ENCODE results near the gene PACS1. TPM values are rescaled to one million over a fixed set of nuclear protein-coding genes. Genes with fewer than 3 reads are reported as not detected.
"Not testable (repeated sequence)": the region's sequence is repeated elsewhere in the genome, so short reads cannot be mapped to it uniquely, and the experiment has no call there.

Gene PACS1
- polyA plus RNA-seq, 2 donors: 16.0 to 24.8 TPM

DNA sequence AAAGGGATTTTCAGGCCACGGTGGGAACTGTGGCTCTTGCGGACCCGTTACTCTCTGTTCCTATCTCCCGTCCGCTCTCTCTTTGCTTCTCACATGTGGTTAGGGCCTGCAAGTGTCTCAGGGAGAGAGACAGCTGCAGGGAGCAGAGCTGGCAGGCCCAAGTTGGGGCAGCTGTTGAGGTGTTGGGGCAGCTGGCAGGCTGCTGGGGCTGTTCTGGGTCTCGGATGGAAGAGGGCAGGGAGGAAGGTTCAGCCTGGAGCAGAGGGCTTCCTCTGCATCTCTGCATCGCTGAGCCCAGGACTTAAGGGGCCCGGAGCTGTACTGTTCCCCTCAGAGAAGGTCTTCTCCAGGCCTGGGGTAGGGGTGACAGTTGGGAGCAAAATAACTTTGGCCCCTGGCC, 205.3 kb downstream of the PACS1 start:
- H3K27me3 ChIP-seq (ENCODE audit: control insufficient read depth in 1 of 2, insufficient read depth in 2 of 2, low read length in 2 of 2): no peaks in the 10 kb centered on the region
- 89% methylated on average over 8 of the region's 8 CpGs for WGBS, 2 donors

DNA sequence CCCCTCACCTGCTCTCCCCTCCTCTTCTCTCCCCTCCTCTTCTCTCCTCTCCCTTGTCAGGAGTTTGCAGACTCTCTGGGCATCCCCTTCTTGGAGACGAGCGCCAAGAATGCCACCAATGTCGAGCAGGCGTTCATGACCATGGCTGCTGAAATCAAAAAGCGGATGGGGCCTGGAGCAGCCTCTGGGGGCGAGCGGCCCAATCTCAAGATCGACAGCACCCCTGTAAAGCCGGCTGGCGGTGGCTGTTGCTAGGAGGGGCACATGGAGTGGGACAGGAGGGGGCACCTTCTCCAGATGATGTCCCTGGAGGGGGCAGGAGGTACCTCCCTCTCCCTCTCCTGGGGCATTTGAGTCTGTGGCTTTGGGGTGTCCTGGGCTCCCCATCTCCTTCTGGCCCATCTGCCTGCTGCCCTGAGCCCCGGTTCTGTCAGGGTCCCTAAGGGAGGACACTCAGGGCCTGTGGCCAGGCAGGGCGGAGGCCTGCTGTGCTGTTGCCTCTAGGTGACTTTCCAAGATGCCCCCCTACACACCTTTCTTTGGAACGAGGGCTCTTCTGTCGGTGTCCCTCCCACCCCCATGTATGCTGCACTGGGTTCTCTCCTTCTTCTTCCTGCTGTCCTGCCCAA, 206.0 kb downstream of the PACS1 start:
- Histone ChIP-seq H3K27ac (ENCODE audit: low read depth in 2 of 2, low read length in 1 of 2) (no peak overlapping the region), H3K4me3 (ENCODE audit: low read depth in 1 of 2, low read length in 2 of 2) (no peak overlapping the region), H3K4me1 (ENCODE audit: control insufficient read depth in 2 of 2, insufficient read depth in 2 of 2, low read length in 1 of 2) (peaks cover 4 to 5% of the 10 kb centered on the region in 2 donors), H3K36me3 (ENCODE audit: control insufficient read depth in 2 of 2, insufficient read depth in 2 of 2, low read length in 1 of 2) (peaks cover 22 to 45% of the 10 kb centered on the region in 2 donors), H3K27me3 (ENCODE audit: control insufficient read depth in 1 of 2, insufficient read depth in 2 of 2, low read length in 2 of 2) (no peaks in the 10 kb centered on the region), H3K9me3 (ENCODE audit: control insufficient read depth in 2 of 2, insufficient read depth in 1 of 2, low read depth in 1 of 2, low read length in 1 of 2) (no peaks in the 10 kb centered on the region)
- WGBS, 2 donors: 81 to 83% methylated on average over 14 of the region's 14 CpGs

More for the DNA sequence above, 205.3 kb downstream of the PACS1 start:
- no peak overlapping the region for H3K4me3 ChIP-seq (ENCODE audit: low read depth in 1 of 2, low read length in 2 of 2)
- H3K4me1 ChIP-seq (ENCODE audit: control insufficient read depth in 2 of 2, insufficient read depth in 2 of 2, low read length in 1 of 2): peaks cover 4 to 5% of the 10 kb centered on the region in 2 donors
- no peak overlapping the region for H3K27ac ChIP-seq (ENCODE audit: low read depth in 2 of 2, low read length in 1 of 2)
- H3K36me3 ChIP-seq (ENCODE audit: control insufficient read depth in 2 of 2, insufficient read depth in 2 of 2, low read length in 1 of 2): peaks cover 22 to 47% of the 10 kb centered on the region in 2 donors
- no peaks in the 10 kb centered on the region for H3K9me3 ChIP-seq (ENCODE audit: control insufficient read depth in 2 of 2, insufficient read depth in 1 of 2, low read depth in 1 of 2, low read length in 1 of 2)

DNA sequence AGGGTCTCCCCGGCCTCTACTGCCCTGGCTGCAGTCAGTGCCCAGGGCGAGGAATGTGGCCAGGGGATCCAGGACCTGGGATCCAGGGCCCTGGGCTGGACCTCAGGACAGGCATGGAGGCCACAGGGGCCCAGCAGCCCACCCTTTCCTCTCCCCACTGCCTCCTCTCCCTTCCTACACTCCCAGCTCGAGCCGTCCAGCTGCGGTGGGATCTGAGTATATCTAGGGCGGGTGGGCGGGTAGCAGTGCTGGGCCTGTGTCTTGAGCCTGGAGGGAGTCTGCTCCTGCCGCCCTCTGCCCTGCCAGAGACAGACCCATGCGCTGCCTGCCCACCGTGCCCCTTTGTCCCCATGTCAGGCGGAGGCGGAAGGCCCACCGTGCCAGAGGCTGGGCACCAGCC, 206.5 kb downstream of the PACS1 start:
- not testable (repeated sequence) for H3K27ac ChIP-seq (ENCODE audit: low read depth in 2 of 2, low read length in 1 of 2); H3K4me1 ChIP-seq (ENCODE audit: control insufficient read depth in 2 of 2, insufficient read depth in 2 of 2, low read length in 1 of 2); H3K9me3 ChIP-seq (ENCODE audit: control insufficient read depth in 2 of 2, insufficient read depth in 1 of 2, low read depth in 1 of 2, low read length in 1 of 2); H3K4me3 ChIP-seq (ENCODE audit: low read depth in 1 of 2, low read length in 2 of 2); H3K27me3 ChIP-seq (ENCODE audit: control insufficient read depth in 1 of 2, insufficient read depth in 2 of 2, low read length in 2 of 2)
- peaks cover 22 to 45% of the 10 kb centered on the region in 2 donors for H3K36me3 ChIP-seq (ENCODE audit: control insufficient read depth in 2 of 2, insufficient read depth in 2 of 2, low read length in 1 of 2)
- 83 to 85% methylated on average over 13 of the region's 13 CpGs for WGBS, 2 donors

DNA sequence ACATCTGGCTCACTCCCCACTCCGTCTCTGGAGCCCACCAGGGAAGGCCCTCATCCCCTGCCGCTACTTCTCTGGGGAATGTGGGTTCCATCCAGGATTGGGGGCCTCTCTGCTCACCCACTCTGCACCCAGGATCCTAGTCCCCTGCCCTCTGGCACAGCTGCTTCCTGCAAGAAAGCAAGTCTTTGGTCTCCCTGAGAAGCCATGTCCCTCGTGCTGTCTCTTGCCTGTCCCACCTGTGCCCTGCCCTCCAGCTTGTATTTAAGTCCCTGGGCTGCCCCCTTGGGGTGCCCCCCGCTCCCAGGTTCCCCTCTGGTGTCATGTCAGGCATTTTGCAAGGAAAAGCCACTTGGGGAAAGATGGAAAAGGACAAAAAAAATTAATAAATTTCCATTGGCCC, 207.0 kb downstream of the PACS1 start:
- 59 to 73% methylated on average over 4 of the region's 4 CpGs for WGBS, 2 donors
- not testable (repeated sequence) for H3K27me3 ChIP-seq (ENCODE audit: control insufficient read depth in 1 of 2, insufficient read depth in 2 of 2, low read length in 2 of 2); H3K9me3 ChIP-seq (ENCODE audit: control insufficient read depth in 2 of 2, insufficient read depth in 1 of 2, low read depth in 1 of 2, low read length in 1 of 2); H3K4me1 ChIP-seq (ENCODE audit: control insufficient read depth in 2 of 2, insufficient read depth in 2 of 2, low read length in 1 of 2); H3K4me3 ChIP-seq (ENCODE audit: low read depth in 1 of 2, low read length in 2 of 2); H3K27ac ChIP-seq (ENCODE audit: low read depth in 2 of 2, low read length in 1 of 2)
- H3K36me3 ChIP-seq (ENCODE audit: control insufficient read depth in 2 of 2, insufficient read depth in 2 of 2, low read length in 1 of 2): peaks cover 18 to 40% of the 10 kb centered on the region in 2 donors

DNA sequence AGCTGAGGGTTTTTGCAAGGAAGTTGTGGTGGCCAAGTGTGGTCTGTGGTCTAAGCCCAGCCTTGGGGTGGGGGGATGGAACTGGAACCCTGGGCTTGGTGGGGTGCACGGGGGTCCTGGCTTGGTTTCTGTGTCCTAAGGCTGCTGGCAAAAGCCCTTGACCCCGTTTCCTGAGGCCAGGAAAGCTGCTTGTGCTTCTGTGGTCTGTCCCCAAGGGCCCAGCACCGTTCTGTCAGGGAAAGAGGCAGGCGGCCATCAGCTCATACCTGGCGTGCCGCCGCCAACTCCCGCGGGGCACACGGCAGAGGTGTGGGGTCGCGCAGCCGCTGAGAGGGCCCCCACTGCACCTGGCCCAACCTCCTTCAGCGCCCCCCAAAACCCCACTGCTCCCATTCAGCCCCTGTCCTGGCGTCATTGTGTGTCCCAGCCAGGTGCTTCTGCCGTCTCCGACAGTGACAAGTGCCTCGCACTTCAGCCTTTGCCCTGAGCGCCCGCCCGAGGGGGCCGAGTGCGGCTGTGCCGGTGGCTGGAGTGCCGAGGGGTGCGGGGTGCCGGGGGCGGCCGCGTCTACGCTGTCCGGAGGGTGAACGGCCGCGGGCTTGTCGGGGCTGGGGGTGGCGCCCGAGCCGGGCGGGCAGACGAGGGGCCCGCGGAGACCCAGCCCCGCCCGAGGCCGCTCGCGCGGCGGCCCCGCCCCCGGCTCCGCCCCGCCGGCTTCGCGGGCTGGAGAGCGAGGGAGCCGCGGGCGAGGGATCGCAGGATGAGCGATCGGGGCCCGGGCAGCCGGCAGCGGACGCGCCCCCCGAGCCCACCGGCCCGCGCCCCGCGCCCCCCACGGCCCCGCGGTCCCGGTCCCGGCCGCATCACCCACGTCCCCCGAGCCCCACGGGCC, 207.6 kb downstream of the PACS1 start, which contains the start of gene CNIH2:
Gene CNIH2 (plus strand): TSS at position 705 of the 892 bp plus-strand sequence. CDS start 282 bp downstream, outside the sequence.
- H3K27me3 ChIP-seq (ENCODE audit: control insufficient read depth in 1 of 2, insufficient read depth in 2 of 2, low read length in 2 of 2): no peaks in the 10 kb centered on the region
- peak within 1 kb of the TSS in 1 of 2 donors; percentile 3 for H3K27ac ChIP-seq (ENCODE audit: low read depth in 2 of 2, low read length in 1 of 2)
- no peaks in the 10 kb centered on the region for H3K9me3 ChIP-seq (ENCODE audit: control insufficient read depth in 2 of 2, insufficient read depth in 1 of 2, low read depth in 1 of 2, low read length in 1 of 2)
- peak within 1 kb of the TSS in 1 of 2 donors; percentile 32 for H3K4me3 ChIP-seq (ENCODE audit: low read depth in 1 of 2, low read length in 2 of 2)
- 4 to 5% methylated on average over 57 to 84 of the region's 84 CpGs for WGBS, 2 donors
- H3K4me1 ChIP-seq (ENCODE audit: control insufficient read depth in 2 of 2, insufficient read depth in 2 of 2, low read length in 1 of 2): peaks cover 5 to 7% of the 10 kb centered on the region in 2 donors
- H3K36me3 ChIP-seq (ENCODE audit: control insufficient read depth in 2 of 2, insufficient read depth in 2 of 2, low read length in 1 of 2): peaks cover 18 to 34% of the 10 kb centered on the region in 2 donors

DNA sequence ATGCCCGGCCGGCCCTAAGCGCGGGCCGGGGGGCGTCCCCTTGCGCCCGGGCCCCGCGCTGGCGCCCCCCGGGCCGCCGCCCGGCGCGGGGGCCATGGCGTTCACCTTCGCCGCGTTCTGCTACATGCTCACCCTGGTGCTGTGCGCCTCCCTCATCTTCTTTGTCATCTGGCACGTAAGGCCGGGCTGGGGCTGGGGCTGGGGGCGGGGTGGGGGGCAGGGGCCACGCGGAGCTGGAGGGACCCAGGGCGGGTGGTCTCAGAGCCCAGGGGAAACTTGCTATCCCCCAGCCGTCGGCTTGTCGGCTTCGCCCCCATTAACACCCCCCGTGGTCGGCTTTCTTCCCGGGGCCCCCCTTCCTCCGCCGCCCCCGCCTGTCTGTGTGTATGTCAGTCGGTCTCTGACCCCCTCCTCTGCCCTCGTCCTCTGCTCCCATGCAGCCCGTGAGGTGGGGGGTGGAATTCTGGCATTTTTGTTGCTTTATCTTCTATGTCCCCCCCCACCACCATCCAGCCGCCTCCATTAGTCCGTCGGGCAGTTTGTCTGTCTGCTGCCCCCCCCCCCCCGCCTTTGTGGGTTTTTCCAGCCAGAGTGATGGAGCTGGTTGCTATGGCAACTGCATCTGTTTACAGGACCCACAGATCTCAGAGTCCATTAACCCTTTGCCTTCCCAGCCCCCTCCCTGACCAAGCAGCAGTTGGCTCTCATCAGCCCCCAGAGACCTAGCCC, 208.5 kb downstream of the PACS1 start:
- Histone ChIP-seq H3K36me3 (ENCODE audit: control insufficient read depth in 2 of 2, insufficient read depth in 2 of 2, low read length in 1 of 2) (peaks cover 10 to 26% of the 10 kb centered on the region in 2 donors), H3K27ac (ENCODE audit: low read depth in 2 of 2, low read length in 1 of 2) (no peak overlapping the region), H3K4me3 (ENCODE audit: low read depth in 1 of 2, low read length in 2 of 2) (peak overlapping the region in 1 of 2 donors; percentile 32), H3K27me3 (ENCODE audit: control insufficient read depth in 1 of 2, insufficient read depth in 2 of 2, low read length in 2 of 2) (no peaks in the 10 kb centered on the region), H3K9me3 (ENCODE audit: control insufficient read depth in 2 of 2, insufficient read depth in 1 of 2, low read depth in 1 of 2, low read length in 1 of 2) (no peaks in the 10 kb centered on the region), H3K4me1 (ENCODE audit: control insufficient read depth in 2 of 2, insufficient read depth in 2 of 2, low read length in 1 of 2) (peaks cover 5 to 7% of the 10 kb centered on the region in 2 donors)
- 1 to 3% methylated on average over 19 to 45 of the region's 45 CpGs for WGBS, 2 donors

DNA sequence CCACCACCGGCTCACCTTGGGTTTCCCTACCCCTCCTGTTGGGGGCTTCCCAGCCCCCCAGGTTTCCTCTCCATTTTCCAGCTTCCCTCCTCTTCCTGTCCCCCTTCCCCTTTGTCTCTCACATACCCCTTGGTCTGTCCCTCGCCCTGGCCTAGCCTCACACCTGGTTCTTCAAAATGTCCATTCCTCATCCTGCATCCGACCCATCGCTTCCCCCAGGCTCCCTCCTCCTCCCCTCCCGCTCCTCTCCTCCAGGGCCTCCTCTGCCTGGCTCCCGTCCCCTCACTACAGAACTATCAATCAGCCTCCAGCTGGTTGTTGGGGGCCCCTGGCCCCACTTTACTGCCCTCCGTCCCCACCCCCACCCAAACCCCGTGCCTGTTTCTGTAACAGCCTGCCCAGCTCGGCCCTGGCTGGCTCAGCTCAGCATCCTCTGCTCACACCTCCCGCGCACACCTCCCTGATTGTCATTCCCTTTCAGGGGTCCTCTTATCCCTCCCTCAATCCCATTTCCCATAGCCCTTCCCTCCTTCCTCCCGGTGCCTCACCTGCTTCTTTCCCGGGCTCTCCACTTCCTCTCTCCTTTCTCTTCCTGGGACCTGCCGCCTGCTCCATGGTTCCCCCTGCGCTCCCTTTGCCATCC, 209.1 kb downstream of the PACS1 start:
- H3K4me3 ChIP-seq (ENCODE audit: low read depth in 1 of 2, low read length in 2 of 2): no peak overlapping the region
- no peaks in the 10 kb centered on the region for H3K27me3 ChIP-seq (ENCODE audit: control insufficient read depth in 1 of 2, insufficient read depth in 2 of 2, low read length in 2 of 2)
- peaks cover 5 to 7% of the 10 kb centered on the region in 2 donors for H3K4me1 ChIP-seq (ENCODE audit: control insufficient read depth in 2 of 2, insufficient read depth in 2 of 2, low read length in 1 of 2)
- no peak overlapping the region for H3K27ac ChIP-seq (ENCODE audit: low read depth in 2 of 2, low read length in 1 of 2)
- 72% methylated on average over 15 of the region's 15 CpGs for WGBS, 2 donors
- no peaks in the 10 kb centered on the region for H3K9me3 ChIP-seq (ENCODE audit: control insufficient read depth in 2 of 2, insufficient read depth in 1 of 2, low read depth in 1 of 2, low read length in 1 of 2)
- peaks cover 3 to 20% of the 10 kb centered on the region in 2 donors for H3K36me3 ChIP-seq (ENCODE audit: control insufficient read depth in 2 of 2, insufficient read depth in 2 of 2, low read length in 1 of 2)

DNA sequence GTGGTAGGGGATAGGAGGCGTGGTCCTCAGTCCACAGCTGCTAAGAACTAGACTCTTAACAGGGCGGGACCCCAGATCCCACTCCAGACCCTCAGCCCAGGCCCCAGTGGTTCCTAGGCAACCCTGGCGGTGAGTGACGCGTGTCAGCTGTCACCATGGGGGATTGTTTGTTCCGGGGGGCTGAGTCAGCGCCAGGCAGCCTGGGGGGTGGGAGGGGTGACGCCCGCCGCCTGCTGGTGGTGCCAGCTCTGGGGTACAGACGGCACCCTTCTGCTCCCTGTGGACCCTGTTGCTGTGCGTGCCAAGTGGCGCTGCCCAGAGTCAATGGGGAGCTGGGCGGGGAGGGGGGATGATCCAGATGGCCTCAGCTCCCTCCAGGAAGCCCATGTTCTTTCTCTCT, 210.4 kb downstream of the PACS1 start:
- peaks cover 5 to 7% of the 10 kb centered on the region in 2 donors for H3K4me1 ChIP-seq (ENCODE audit: control insufficient read depth in 2 of 2, insufficient read depth in 2 of 2, low read length in 1 of 2)
- H3K27me3 ChIP-seq (ENCODE audit: control insufficient read depth in 1 of 2, insufficient read depth in 2 of 2, low read length in 2 of 2): no peaks in the 10 kb centered on the region
- 74 to 78% methylated on average over 14 of the region's 14 CpGs for WGBS, 2 donors
- H3K9me3 ChIP-seq (ENCODE audit: control insufficient read depth in 2 of 2, insufficient read depth in 1 of 2, low read depth in 1 of 2, low read length in 1 of 2): no peaks in the 10 kb centered on the region
- H3K27ac ChIP-seq (ENCODE audit: low read depth in 2 of 2, low read length in 1 of 2): no peak overlapping the region
- no peak overlapping the region for H3K4me3 ChIP-seq (ENCODE audit: low read depth in 1 of 2, low read length in 2 of 2)
- H3K36me3 ChIP-seq (ENCODE audit: control insufficient read depth in 2 of 2, insufficient read depth in 2 of 2, low read length in 1 of 2): peaks cover 0 to 19% of the 10 kb centered on the region in 2 donors

DNA sequence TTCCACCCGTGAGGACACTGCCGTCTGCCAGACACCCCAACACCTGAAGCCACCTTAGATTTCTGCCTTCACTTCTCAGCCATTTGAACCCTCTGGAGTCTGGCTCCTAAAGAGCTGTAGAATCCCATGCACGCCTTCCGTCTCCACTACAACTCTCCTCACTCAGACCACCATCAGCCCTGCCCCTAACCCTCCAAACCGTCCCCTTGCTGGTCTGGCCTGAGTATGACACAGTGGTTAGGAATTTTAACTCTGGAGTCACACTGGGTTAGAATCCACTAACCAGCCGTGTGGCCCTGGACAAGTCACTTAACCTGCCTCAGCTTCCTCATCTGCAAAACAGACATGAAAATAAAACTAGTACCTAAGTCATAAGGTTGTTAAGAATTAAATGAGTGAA, 210.9 kb downstream of the PACS1 start:
- H3K4me1 ChIP-seq (ENCODE audit: control insufficient read depth in 2 of 2, insufficient read depth in 2 of 2, low read length in 1 of 2): peaks cover 5 to 8% of the 10 kb centered on the region in 2 donors
- 84 to 87% methylated on average over 6 of the region's 6 CpGs for WGBS, 2 donors

More for the DNA sequence above, 210.9 kb downstream of the PACS1 start:
- no peaks in the 10 kb centered on the region for H3K9me3 ChIP-seq (ENCODE audit: control insufficient read depth in 2 of 2, insufficient read depth in 1 of 2, low read depth in 1 of 2, low read length in 1 of 2)
- no peaks in the 10 kb centered on the region for H3K27me3 ChIP-seq (ENCODE audit: control insufficient read depth in 1 of 2, insufficient read depth in 2 of 2, low read length in 2 of 2)
- no peak overlapping the region for H3K4me3 ChIP-seq (ENCODE audit: low read depth in 1 of 2, low read length in 2 of 2)
- H3K27ac ChIP-seq (ENCODE audit: low read depth in 2 of 2, low read length in 1 of 2): no peak overlapping the region
- peaks cover 0 to 15% of the 10 kb centered on the region in 2 donors for H3K36me3 ChIP-seq (ENCODE audit: control insufficient read depth in 2 of 2, insufficient read depth in 2 of 2, low read length in 1 of 2)
